K562 (cell line): ENCODE data around the gene SAP25. TPM values are rescaled to one million over a fixed set of nuclear protein-coding genes. Genes with fewer than 3 reads are reported as not detected.

Experiments used
- ATF7 ChIP-seq: fragments of 450-650 bp; IDR thresholded peaks from 2 replicates; pipeline ENCODE4 v1.7.1; 2014; ENCODE audit warnings: mild to moderate bottlenecking, moderate library complexity
- EP400 ChIP-seq: fragments of 450-650 bp; IDR thresholded peaks from 2 replicates; pipeline ENCODE4 v1.6.1; 2017; ENCODE audit warnings: antibody characterized with exemption, mild to moderate bottlenecking, moderate library complexity
- FIP1L1 ChIP-seq: fragments of 200-400 bp; formaldehyde crosslinking; IDR thresholded peaks from 2 replicates; pipeline ENCODE4 v1.6.1; 2018; ENCODE audit warnings: mild to moderate bottlenecking, low read depth, low read length; ENCODE audit not compliant: poor library complexity, severe bottlenecking
- FOXK2 ChIP-seq, 2 experiments: fragments of 450-650 bp; IDR thresholded peaks in 1 of 2; conservative IDR thresholded peaks in 1 of 2; 2 replicates each; pipeline ENCODE4 v1.6.1; 2016; ENCODE audit warnings: low read depth in 2 of 2, mild to moderate bottlenecking in 1 of 2
- GTF3C2 ChIP-seq: IDR thresholded peaks from 3 replicates; pipeline ENCODE4 v1.6.1; 2011; ENCODE audit warnings: borderline replicate concordance, mild to moderate bottlenecking, moderate library complexity; ENCODE audit not compliant: insufficient read length; ENCODE audit errors: extremely low read depth
- HMG20B ChIP-seq: fragments of 250-450 bp; sonication (Bioruptor Pico); IDR thresholded peaks from 2 replicates; pipeline ENCODE4 v1.5.0; 2021; ENCODE audit warnings: mild to moderate bottlenecking
- MXD1 ChIP-seq: fragments of 250-450 bp; sonication (Bioruptor Pico); IDR thresholded peaks from 2 replicates; pipeline ENCODE4 v1.8.0; 2021; ENCODE audit warnings: borderline replicate concordance, mild to moderate bottlenecking, moderate library complexity; ENCODE audit not compliant: poor library complexity, severe bottlenecking
- NCOA6 ChIP-seq: fragments of 450-650 bp; IDR thresholded peaks from 2 replicates; pipeline ENCODE4 v1.6.1; 2017; ENCODE audit warnings: mild to moderate bottlenecking
- NR2C2 ChIP-seq, 2 experiments: fragments of 200-800 bp in 1 of 2; sonication (Bioruptor generic) in 1 of 2; sonication (generic) in 1 of 2; formaldehyde crosslinking in 1 of 2; IDR thresholded peaks; 2 replicates each; pipeline versions ENCODE4 v1.6.1 to v1.8.0; 2016 to 2022; ENCODE audit warnings: mild to moderate bottlenecking in 1 of 2, missing compliant biosample characterization in 1 of 2, missing genetic modification characterization in 1 of 2, missing genetic modification reagents in 1 of 2
- USF1 ChIP-seq: sonication (generic); formaldehyde crosslinking; IDR thresholded peaks from 2 replicates; pipeline ENCODE4 v1.9.0; 2022; ENCODE audit warnings: mild to moderate bottlenecking, missing genetic modification reagents
- YBX1 ChIP-seq: fragments of 450-650 bp; IDR thresholded peaks from 2 replicates; pipeline ENCODE4 v1.7.1; 2016; ENCODE audit warnings: mild to moderate bottlenecking
- ZFP1 ChIP-seq: fragments of 450-650 bp; formaldehyde crosslinking; IDR thresholded peaks from 2 replicates; pipeline ENCODE4 v1.4.0; 2020; ENCODE audit warnings: mild to moderate bottlenecking, mixed read lengths
- ZNF175 ChIP-seq: fragments of 200-800 bp; sonication (Bioruptor generic); IDR thresholded peaks from 2 replicates; pipeline ENCODE4 v1.6.1; 2016; ENCODE audit warnings: low read depth, mild to moderate bottlenecking, missing genetic modification characterization, missing compliant biosample characterization
- ZNF76 ChIP-seq: fragments of 250-450 bp; sonication (Bioruptor Pico); IDR thresholded peaks from 2 replicates; pipeline ENCODE4 v1.4.0; 2020; ENCODE audit warnings: mild to moderate bottlenecking, moderate library complexity, borderline replicate concordance
- polyA plus RNA-seq, 8 experiments: library from polyadenylated mRNA; depleted of rRNA in 4 of 8; stranded (reverse) in 5 of 8; unstranded in 3 of 8; fragments of >200 nt; fragmentation: Nextera tagmentation in 2 of 8; fragmentation: Illumina TruSeq in 1 of 8; extraction: Ambion mirVana in 2 of 8; extraction: Trizol in 1 of 8; gene quantifications; 2 replicates each; pipeline versions ENCODE4 v1.2.1 to v1.2.3, GENCODE V29; 2011 to 2014; ENCODE audit warnings: inconsistent platforms in 1 of 8, missing spikeins in 1 of 8
- total RNA-seq, 7 experiments: library from RNA; depleted of rRNA in 6 of 7; stranded (reverse); fragments of >200 nt in 6 of 7; fragmentation: Illumina TruSeq in 2 of 7; extraction: Trizol in 2 of 7; gene quantifications; 2 replicates each; pipeline versions ENCODE4 v1.2.1 to v1.2.3, GENCODE V29; 2011 to 2021; ENCODE audit warnings: low replicate concordance in 1 of 7
- TF ChIP-seq, protein P1 (sequence below): sonication (generic); formaldehyde crosslinking; IDR thresholded peaks from 2 replicates; pipeline ENCODE4 v1.8.0; 2022; ENCODE audit warnings: mild to moderate bottlenecking, missing genetic modification reagents

SAP25 gene
- total and polyA plus RNA-seq, 9 of the 15 experiments (the other 6 are each of a cell fraction or from before 2014, with no cell fraction given) = 0.13 to 5.3 (median 0.78) TPM; not detected in 1

- TF ChIP-seq, protein P1, sequence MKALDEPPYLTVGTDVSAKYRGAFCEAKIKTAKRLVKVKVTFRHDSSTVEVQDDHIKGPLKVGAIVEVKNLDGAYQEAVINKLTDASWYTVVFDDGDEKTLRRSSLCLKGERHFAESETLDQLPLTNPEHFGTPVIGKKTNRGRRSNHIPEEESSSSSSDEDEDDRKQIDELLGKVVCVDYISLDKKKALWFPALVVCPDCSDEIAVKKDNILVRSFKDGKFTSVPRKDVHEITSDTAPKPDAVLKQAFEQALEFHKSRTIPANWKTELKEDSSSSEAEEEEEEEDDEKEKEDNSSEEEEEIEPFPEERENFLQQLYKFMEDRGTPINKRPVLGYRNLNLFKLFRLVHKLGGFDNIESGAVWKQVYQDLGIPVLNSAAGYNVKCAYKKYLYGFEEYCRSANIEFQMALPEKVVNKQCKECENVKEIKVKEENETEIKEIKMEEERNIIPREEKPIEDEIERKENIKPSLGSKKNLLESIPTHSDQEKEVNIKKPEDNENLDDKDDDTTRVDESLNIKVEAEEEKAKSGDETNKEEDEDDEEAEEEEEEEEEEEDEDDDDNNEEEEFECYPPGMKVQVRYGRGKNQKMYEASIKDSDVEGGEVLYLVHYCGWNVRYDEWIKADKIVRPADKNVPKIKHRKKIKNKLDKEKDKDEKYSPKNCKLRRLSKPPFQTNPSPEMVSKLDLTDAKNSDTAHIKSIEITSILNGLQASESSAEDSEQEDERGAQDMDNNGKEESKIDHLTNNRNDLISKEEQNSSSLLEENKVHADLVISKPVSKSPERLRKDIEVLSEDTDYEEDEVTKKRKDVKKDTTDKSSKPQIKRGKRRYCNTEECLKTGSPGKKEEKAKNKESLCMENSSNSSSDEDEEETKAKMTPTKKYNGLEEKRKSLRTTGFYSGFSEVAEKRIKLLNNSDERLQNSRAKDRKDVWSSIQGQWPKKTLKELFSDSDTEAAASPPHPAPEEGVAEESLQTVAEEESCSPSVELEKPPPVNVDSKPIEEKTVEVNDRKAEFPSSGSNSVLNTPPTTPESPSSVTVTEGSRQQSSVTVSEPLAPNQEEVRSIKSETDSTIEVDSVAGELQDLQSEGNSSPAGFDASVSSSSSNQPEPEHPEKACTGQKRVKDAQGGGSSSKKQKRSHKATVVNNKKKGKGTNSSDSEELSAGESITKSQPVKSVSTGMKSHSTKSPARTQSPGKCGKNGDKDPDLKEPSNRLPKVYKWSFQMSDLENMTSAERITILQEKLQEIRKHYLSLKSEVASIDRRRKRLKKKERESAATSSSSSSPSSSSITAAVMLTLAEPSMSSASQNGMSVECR = 0 out of 2 replicates have a peak, but pooled peaks have one; percentile 63
- no peak for TF ChIP-seq NR2C2 (CRISPR knock-in tag; IDR thresholded peaks at IDR 0.05)
- TF ChIP-seq NR2C2 (tag; IDR thresholded peaks at IDR 0.05) = 0 out of 2 replicates have a peak, but pooled peaks have one; percentile 10
- TF ChIP-seq ATF7 = peak; percentile 81
- TF ChIP-seq ZNF175 (CRISPR knock-in tag) = no peak
- TF ChIP-seq FIP1L1 = no peak
- TF ChIP-seq GTF3C2 = no peak
- no peak for TF ChIP-seq NCOA6
- peak; percentile 54; the same call in 1 of the 2 replicates for TF ChIP-seq ZFP1 (CRISPR knock-in tag)
- no peak for TF ChIP-seq USF1
- TF ChIP-seq MXD1 (CRISPR knock-in tag) = no peak
- TF ChIP-seq HMG20B (CRISPR knock-in tag) = no peak
- TF ChIP-seq YBX1 = no peak
- TF ChIP-seq EP400 = no peak
- no peak for TF ChIP-seq ZNF76
- no peak for TF ChIP-seq FOXK2 (conservative IDR thresholded peaks at IDR 0.05 in 1 of 2, IDR thresholded peaks at IDR 0.05 in 1 of 2; ENCODE audit: low read depth in 2 of 2)
Measured at GRCh38 chr7:100584683-100585510, 11.2 kb upstream of the SAP25 start (continued).
